BE2C (cell line): ENCODE data around the gene XCL1.
"Not testable (repeated sequence)": the region's sequence is repeated elsewhere in the genome, so short reads cannot be mapped to it uniquely, and the experiment has no call there.

Experiments
- DNase-seq: peaks from one replicate; pipeline ENCODE4 v3.0.0-alpha.2; 2020
- H3K27me3 ChIP-seq: fragments of 250-450 bp; sonication (Bioruptor Pico); 2 replicates; pipeline ENCODE4 v1.5.1; 2020; ENCODE audit warnings: mild to moderate bottlenecking
- H3K36me3 ChIP-seq: fragments of 250-450 bp; sonication (Bioruptor Pico); 2 replicates; pipeline ENCODE4 v1.5.1; 2020; ENCODE audit warnings: mild to moderate bottlenecking
- H3K4me1 ChIP-seq: fragments of 250-450 bp; sonication (Bioruptor Pico); 2 replicates; pipeline ENCODE4 v1.5.1; 2020
- H3K4me3 ChIP-seq: 2 replicates; pipeline ENCODE4 v1.5.1; 2011; ENCODE audit warnings: low read depth, low read length
- H3K9me3 ChIP-seq: fragments of 250-450 bp; sonication (Bioruptor Pico); 2 replicates; pipeline ENCODE4 v1.5.1; 2020
- CTCF ChIP-seq: IDR thresholded peaks from 2 replicates; pipeline ENCODE4 v1.5.1; 2012; ENCODE audit warnings: mild to moderate bottlenecking, low read depth, low read length

The XCL1 gene

GRCh38 chr1:168567007-168567406, 9.4 kb upstream of the XCL1 start:
- H3K36me3 ChIP-seq, result no peaks in the 10 kb centered on the region
- no peaks in the 10 kb centered on the region for H3K9me3 ChIP-seq
- no peak for TF ChIP-seq CTCF
- no peak for DNase-seq
- no peak overlapping the region for H3K4me3 ChIP-seq
- peaks cover 11% of the 10 kb centered on the region for H3K27me3 ChIP-seq
- no peaks in the 10 kb centered on the region; the same call in 1 of the 2 replicates for H3K4me1 ChIP-seq

GRCh38 chr1:168567568-168567967, 8.8 kb upstream of the XCL1 start:
- H3K27me3 ChIP-seq, result peaks cover 11% of the 10 kb centered on the region
- no peak overlapping the region for H3K4me3 ChIP-seq
- no peaks in the 10 kb centered on the region; the same call in 1 of the 2 replicates for H3K4me1 ChIP-seq
- no peak for DNase-seq
- no peaks in the 10 kb centered on the region for H3K9me3 ChIP-seq
- H3K36me3 ChIP-seq, result no peaks in the 10 kb centered on the region
- no peak for TF ChIP-seq CTCF

GRCh38 chr1:168568346-168568745, 8.1 kb upstream of the XCL1 start:
- no peaks in the 10 kb centered on the region for H3K9me3 ChIP-seq
- peaks cover 5% of the 10 kb centered on the region for H3K27me3 ChIP-seq
- no peak overlapping the region for H3K4me3 ChIP-seq
- no peak for DNase-seq
- no peak for TF ChIP-seq CTCF
- no peaks in the 10 kb centered on the region for H3K36me3 ChIP-seq
- no peaks in the 10 kb centered on the region; the same call in 1 of the 2 replicates for H3K4me1 ChIP-seq

GRCh38 chr1:168570652-168571051, 5.8 kb upstream of the XCL1 start:
- Histone ChIP-seq H3K27me3 (peaks cover 2% of the 10 kb centered on the region), H3K4me1 (no peaks in the 10 kb centered on the region; the same call in 1 of the 2 replicates), H3K9me3 (no peaks in the 10 kb centered on the region), H3K36me3 (no peaks in the 10 kb centered on the region), H3K4me3 (no peak overlapping the region)
- DNase-seq, result no peak
- TF ChIP-seq CTCF, result no peak

GRCh38 chr1:168572633-168573032, 3.8 kb upstream of the XCL1 start:
- no peak overlapping the region for H3K4me3 ChIP-seq
- no peaks in the 10 kb centered on the region for H3K9me3 ChIP-seq
- no peaks in the 10 kb centered on the region for H3K27me3 ChIP-seq
- H3K4me1 ChIP-seq, result no peaks in the 10 kb centered on the region; the same call in 1 of the 2 replicates
- no peak for DNase-seq
- H3K36me3 ChIP-seq, result no peaks in the 10 kb centered on the region
- no peak for TF ChIP-seq CTCF

GRCh38 chr1:168574234-168574633, 2.2 kb upstream of the XCL1 start:
- not testable (repeated sequence) for DNase-seq, H3K4me1 ChIP-seq, H3K36me3 ChIP-seq, H3K9me3 ChIP-seq, H3K4me3 ChIP-seq, H3K27me3 ChIP-seq
- TF ChIP-seq CTCF, result peak; percentile 45

- H3K27me3 ChIP-seq, DNase-seq: not testable (repeated sequence)
Measured at GRCh38 chr1:168578531-168579185, 2.3 kb downstream of the XCL1 start.

GRCh38 chr1:168580290-168580689, 3.9 kb downstream of the XCL1 start:
- not testable (repeated sequence) for H3K9me3 ChIP-seq, DNase-seq, H3K27me3 ChIP-seq, H3K4me1 ChIP-seq, H3K4me3 ChIP-seq, H3K36me3 ChIP-seq

More at GRCh38 chr1:168578531-168579185, 2.3 kb downstream of the XCL1 start:
- not testable (repeated sequence) for H3K9me3 ChIP-seq, H3K4me1 ChIP-seq, H3K36me3 ChIP-seq, H3K4me3 ChIP-seq

- H3K27me3 ChIP-seq, H3K4me1 ChIP-seq, H3K9me3 ChIP-seq, DNase-seq, H3K4me3 ChIP-seq, H3K36me3 ChIP-seq: not testable (repeated sequence)
Measured at GRCh38 chr1:168580991-168581390, 4.6 kb downstream of the XCL1 start.
